Brain microvascular endothelial cell (primary cell): ENCODE results near the gene INMT.

Experiments
- DNase-seq: peaks from one replicate; pipeline ENCODE4 v3.0.0-alpha.2; 2020
- H3K27ac ChIP-seq: fragments of 250-450 bp; sonication (Bioruptor Pico); 2 replicates; pipeline ENCODE4 v1.5.1; 2020; ENCODE audit warnings: mild to moderate bottlenecking, moderate library complexity
- H3K27me3 ChIP-seq: fragments of 250-450 bp; sonication (Bioruptor Pico); replicated peaks from 2 replicates; pipeline ENCODE4 v1.5.1; 2020; ENCODE audit warnings: mild to moderate bottlenecking
- H3K36me3 ChIP-seq: fragments of 250-450 bp; sonication (Bioruptor Pico); replicated peaks from 2 replicates; pipeline ENCODE4 v1.5.1; 2020; ENCODE audit warnings: mild to moderate bottlenecking
- H3K4me3 ChIP-seq: 2 replicates; pipeline ENCODE4 v1.5.1; 2011; ENCODE audit warnings: low read depth, mild to moderate bottlenecking, control low read depth, low read length, moderate library complexity
- in situ Hi-C: cut with HindIII; loops from 2 replicates; pipeline ENCODE4 v1.10.0; 2017; ENCODE audit warnings: low sequenced_read_pairs, low pct_ligation_motif_present
- TF ChIP-seq, protein P1 (sequence below): IDR thresholded peaks from 2 replicates; pipeline ENCODE4 v1.5.1; 2011; ENCODE audit warnings: low read depth, mild to moderate bottlenecking, moderate library complexity, low read length, control low read depth, inconsistent platforms; ENCODE audit errors: missing control alignments

Gene INMT

DNA sequence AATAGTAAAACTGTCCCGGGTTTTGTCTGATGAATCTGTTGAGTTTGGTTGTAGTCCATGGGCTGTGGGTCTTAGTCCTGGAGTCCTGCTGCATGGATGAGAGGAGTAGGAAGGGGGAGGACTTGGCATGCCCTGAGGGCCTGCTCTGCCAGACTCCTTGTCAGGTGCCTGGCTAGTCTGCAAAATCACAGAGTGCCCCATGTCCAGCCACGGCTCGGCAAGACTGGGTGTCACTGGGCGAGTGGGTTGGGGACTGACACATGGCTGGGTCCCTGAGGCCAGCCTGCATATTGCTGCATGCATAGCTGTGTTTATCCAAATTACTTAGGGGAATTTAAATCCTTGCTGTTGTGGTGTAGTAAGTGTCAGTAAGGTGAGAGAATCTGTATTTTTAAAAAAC, 29.0 kb downstream of the INMT start:
- in situ Hi-C loops, result no loop called here
- H3K36me3 ChIP-seq, result no peaks in the 10 kb centered on the region
- no peak overlapping the region for H3K27ac ChIP-seq
- TF ChIP-seq, protein P1, sequence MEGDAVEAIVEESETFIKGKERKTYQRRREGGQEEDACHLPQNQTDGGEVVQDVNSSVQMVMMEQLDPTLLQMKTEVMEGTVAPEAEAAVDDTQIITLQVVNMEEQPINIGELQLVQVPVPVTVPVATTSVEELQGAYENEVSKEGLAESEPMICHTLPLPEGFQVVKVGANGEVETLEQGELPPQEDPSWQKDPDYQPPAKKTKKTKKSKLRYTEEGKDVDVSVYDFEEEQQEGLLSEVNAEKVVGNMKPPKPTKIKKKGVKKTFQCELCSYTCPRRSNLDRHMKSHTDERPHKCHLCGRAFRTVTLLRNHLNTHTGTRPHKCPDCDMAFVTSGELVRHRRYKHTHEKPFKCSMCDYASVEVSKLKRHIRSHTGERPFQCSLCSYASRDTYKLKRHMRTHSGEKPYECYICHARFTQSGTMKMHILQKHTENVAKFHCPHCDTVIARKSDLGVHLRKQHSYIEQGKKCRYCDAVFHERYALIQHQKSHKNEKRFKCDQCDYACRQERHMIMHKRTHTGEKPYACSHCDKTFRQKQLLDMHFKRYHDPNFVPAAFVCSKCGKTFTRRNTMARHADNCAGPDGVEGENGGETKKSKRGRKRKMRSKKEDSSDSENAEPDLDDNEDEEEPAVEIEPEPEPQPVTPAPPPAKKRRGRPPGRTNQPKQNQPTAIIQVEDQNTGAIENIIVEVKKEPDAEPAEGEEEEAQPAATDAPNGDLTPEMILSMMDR, result no peak
- DNase-seq, result no peak
- H3K27me3 ChIP-seq, result no peaks in the 10 kb centered on the region
- H3K4me3 ChIP-seq, result no peak overlapping the region

DNA sequence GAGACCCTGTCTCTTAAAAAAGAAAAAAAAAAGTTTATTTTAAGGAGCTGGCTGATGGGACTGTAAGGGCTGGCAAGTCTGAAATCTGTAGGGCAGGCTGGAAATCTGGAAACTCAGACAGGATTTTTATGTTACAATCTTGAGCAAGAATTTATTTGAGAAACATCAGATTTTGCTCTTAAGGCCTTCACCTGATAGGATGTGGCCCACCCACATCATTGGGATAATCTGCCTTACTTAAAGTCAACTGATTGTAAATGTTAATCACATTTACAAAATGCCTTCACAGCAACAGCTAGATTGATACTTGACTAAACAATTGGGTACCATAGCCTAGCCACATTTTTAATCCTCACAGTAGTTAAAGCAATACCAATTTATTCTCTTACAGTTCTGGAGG, 30.8 kb downstream of the INMT start:
- no peaks in the 10 kb centered on the region for H3K27me3 ChIP-seq
- H3K27ac ChIP-seq, result no peak overlapping the region
- no peaks in the 10 kb centered on the region for H3K36me3 ChIP-seq
- in situ Hi-C loops, result no loop called here
- DNase-seq, result no peak
- H3K4me3 ChIP-seq, result no peak overlapping the region
- TF ChIP-seq, protein P1, result no peak

DNA sequence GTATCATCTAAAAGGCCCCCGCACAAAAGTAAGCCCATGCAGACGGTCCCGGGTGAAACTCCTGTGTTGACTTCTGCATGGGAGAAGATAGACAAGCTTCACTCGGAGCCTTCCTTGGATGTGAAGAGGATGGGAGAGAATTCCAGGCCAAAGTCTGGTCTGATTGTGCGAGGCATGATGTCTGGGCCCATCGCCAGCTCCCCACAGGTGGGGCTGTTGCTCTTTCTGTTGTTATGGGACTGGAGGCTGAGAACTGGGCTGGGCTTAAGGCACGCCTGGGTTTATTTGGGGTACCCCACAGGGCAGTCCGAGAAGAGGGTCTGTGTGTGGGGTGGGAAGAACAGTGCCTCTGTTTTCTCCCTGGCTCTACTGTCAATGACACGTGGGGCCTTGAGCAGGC, 33.9 kb downstream of the INMT start:
- no peak for DNase-seq
- in situ Hi-C loops, result no loop called here

DNA sequence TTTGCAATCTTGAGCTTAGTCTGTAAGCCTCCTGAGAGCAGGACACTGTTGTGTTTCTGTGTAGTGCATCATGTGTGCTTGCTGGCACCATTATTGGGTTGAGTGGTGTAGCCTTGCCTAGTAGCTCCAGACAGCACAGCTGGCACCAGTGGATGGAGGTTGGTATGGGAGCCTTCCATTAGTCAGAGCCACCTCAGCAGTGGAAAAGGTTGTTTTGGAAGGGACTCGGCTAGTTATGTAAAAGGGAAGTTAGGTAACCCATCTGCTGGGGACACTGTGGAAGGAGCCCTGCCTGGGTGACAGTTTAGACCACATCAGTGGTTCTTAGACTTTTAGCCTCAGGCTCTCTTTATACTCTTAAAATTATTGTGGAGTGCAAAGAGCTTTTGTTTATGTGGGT, 35.6 kb downstream of the INMT start:
- in situ Hi-C loops, result no loop called here
- H3K4me3 ChIP-seq, result no peak overlapping the region
- TF ChIP-seq, protein P1, result no peak
- no peak overlapping the region for H3K27ac ChIP-seq
- H3K27me3 ChIP-seq, result no peaks in the 10 kb centered on the region
- no peak for DNase-seq
- H3K36me3 ChIP-seq, result no peaks in the 10 kb centered on the region

More for the DNA sequence above, 33.9 kb downstream of the INMT start:
- Histone ChIP-seq H3K27ac (no peak overlapping the region), H3K36me3 (no peaks in the 10 kb centered on the region), H3K4me3 (no peak overlapping the region), H3K27me3 (no peaks in the 10 kb centered on the region)
- TF ChIP-seq, protein P1, result no peak

DNA sequence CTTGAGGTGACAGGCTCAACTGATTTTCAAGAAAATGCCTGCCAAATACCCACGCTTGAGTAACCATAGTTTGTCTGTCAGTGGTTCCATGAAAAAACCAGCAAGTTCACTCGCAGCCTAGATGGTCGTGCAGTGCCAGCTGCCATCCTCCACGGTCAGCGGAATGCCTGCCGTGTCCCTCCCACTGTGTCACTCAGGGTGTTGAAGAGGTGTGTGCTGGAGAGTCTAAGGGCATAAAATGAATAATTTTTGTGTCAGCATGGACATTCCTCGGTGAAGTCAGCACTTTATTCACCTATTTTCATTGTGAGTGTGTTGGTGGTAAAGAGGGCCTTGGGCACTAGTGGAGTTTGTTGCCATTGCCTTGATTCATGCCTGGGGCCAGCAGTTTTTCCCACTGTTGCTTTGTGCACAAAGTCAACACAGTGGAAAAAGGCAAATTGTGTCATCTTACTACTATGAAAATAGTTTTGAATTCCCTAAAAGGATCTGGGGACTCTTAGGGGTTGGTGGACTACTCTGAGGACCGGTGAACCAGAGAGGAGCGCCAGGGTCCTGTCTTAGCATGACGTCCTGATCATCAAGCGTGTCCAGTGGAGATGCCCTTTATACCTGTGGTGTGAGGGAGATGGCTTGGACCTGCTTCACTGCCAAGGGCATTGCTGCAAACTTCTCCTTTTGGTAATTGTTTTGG, 36.9 kb downstream of the INMT start:
- in situ Hi-C loops, result no loop called here
- TF ChIP-seq, protein P1, result no peak
- Histone ChIP-seq H3K36me3 (no peaks in the 10 kb centered on the region), H3K4me3 (no peak overlapping the region), H3K27ac (no peak overlapping the region), H3K27me3 (no peaks in the 10 kb centered on the region)
- no peak for DNase-seq

DNA sequence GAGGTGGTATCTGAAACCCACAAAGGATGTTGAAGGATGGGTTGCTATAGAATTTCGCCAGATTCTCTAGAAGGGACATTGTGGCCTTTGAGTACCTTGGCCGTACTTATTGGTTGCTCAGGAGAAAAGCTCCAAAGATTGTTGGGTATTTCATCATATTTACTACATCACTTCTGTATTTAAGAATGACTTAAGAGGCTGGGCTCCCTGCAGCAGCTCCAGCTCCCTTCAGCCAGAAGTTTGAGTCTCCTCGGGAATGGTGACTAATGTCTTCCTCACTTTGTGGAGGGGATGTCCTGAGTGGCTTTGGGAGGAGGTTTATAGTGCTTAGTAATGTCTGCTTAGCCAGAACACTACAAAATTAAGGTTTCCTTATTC, 37.4 kb downstream of the INMT start:
- TF ChIP-seq, protein P1, result no peak
- DNase-seq, result peak; percentile 44
- in situ Hi-C loops, result no loop called here

More for the DNA sequence above, 37.4 kb downstream of the INMT start:
- Histone ChIP-seq H3K27ac (no peak overlapping the region), H3K36me3 (no peaks in the 10 kb centered on the region), H3K4me3 (no peak overlapping the region), H3K27me3 (no peaks in the 10 kb centered on the region)
